H9 (cell line): Measurements from ENCODE around the gene TRERF1. TPM values are rescaled to one million over a fixed set of nuclear protein-coding genes. Genes with fewer than 3 reads are reported as not detected.
A peak's percentile ranks its signal among the peaks of the same experiment; 100 is the strongest.

ENCODE experiments used
- DNase-seq: peaks from one replicate; pipeline ENCODE4 v3.0.0-alpha.2; 2017
- H2AFZ ChIP-seq: one replicate; pipeline ENCODE4 v1.6.1; 2013; ENCODE audit warnings: mild to moderate bottlenecking, low read length, control low read depth, moderate library complexity
- H2AK5ac ChIP-seq: 2 replicates; pipeline ENCODE4 v1.6.1; 2013; ENCODE audit warnings: low read length, control low read depth, mixed read lengths; ENCODE audit not compliant: insufficient read length
- H2BK120ac ChIP-seq: one replicate; pipeline ENCODE4 v1.6.1; 2013; ENCODE audit warnings: low read depth, mild to moderate bottlenecking, low read length, control low read depth, inconsistent platforms; ENCODE audit not compliant: poor library complexity, severe bottlenecking
- H2BK12ac ChIP-seq: 2 replicates; pipeline ENCODE4 v1.6.1; 2013; ENCODE audit warnings: low read length, control low read depth, mixed read lengths, low read depth; ENCODE audit not compliant: insufficient read length
- H2BK15ac ChIP-seq: 2 replicates; pipeline ENCODE4 v1.6.1; 2013; ENCODE audit warnings: low read depth, low read length, control low read depth
- H2BK20ac ChIP-seq: one replicate; pipeline ENCODE4 v1.6.1; 2013; ENCODE audit warnings: low read depth, mild to moderate bottlenecking, low read length, control low read depth, inconsistent platforms; ENCODE audit not compliant: poor library complexity, severe bottlenecking
- H2BK5ac ChIP-seq: 2 replicates; pipeline ENCODE4 v1.6.1; 2013; ENCODE audit warnings: low read length, control low read depth, mixed read lengths; ENCODE audit not compliant: insufficient read length
- H3K14ac ChIP-seq: 2 replicates; pipeline ENCODE4 v1.6.1; 2013; ENCODE audit warnings: low read length, control low read depth; ENCODE audit not compliant: insufficient read depth
- H3K18ac ChIP-seq: 2 replicates; pipeline ENCODE4 v1.6.1; 2013; ENCODE audit warnings: low read depth, mild to moderate bottlenecking, mixed read lengths, low read length, control low read depth; ENCODE audit not compliant: insufficient read length
- H3K23ac ChIP-seq: 2 replicates; pipeline ENCODE4 v1.6.1; 2013; ENCODE audit warnings: low read length, control low read depth, mixed read lengths, low read depth; ENCODE audit not compliant: insufficient read length
- H3K23me2 ChIP-seq: 2 replicates; pipeline ENCODE4 v1.6.1; 2013; ENCODE audit warnings: low read depth, mild to moderate bottlenecking, mixed read lengths, low read length, control low read depth; ENCODE audit not compliant: insufficient read length, poor library complexity, severe bottlenecking
- H3K27ac ChIP-seq: 2 replicates; pipeline ENCODE4 v1.5.1; 2013; ENCODE audit warnings: low read length, control low read depth, mixed read lengths, low read depth; ENCODE audit not compliant: insufficient read length
- H3K27me3 ChIP-seq: 2 replicates; pipeline ENCODE4 v1.6.1; 2013; ENCODE audit warnings: low read length, control low read depth, inconsistent platforms; ENCODE audit not compliant: insufficient read depth
- H3K4ac ChIP-seq: 2 replicates; pipeline ENCODE4 v1.6.1; 2013; ENCODE audit warnings: low read depth, mild to moderate bottlenecking, control low read depth, inconsistent platforms, low read length, moderate library complexity
- H3K4me1 ChIP-seq: 2 replicates; pipeline ENCODE4 v1.6.1; 2013; ENCODE audit warnings: low read length, control low read depth, inconsistent platforms; ENCODE audit not compliant: insufficient read depth
- H3K4me2 ChIP-seq: 2 replicates; pipeline ENCODE4 v1.6.1; 2013; ENCODE audit warnings: low read length, control low read depth, mixed read lengths; ENCODE audit not compliant: insufficient read length, insufficient read depth
- H3K56ac ChIP-seq: 2 replicates; pipeline ENCODE4 v1.6.1; 2013; ENCODE audit warnings: low read depth, mild to moderate bottlenecking, mixed read lengths, low read length, control low read depth; ENCODE audit not compliant: insufficient read length
- H3K79me1 ChIP-seq: 2 replicates; pipeline ENCODE4 v1.6.1; 2013; ENCODE audit warnings: low read depth, mild to moderate bottlenecking, moderate library complexity, low read length, control low read depth, inconsistent platforms; ENCODE audit not compliant: insufficient read depth, poor library complexity, severe bottlenecking
- H3K79me2 ChIP-seq: 2 replicates; pipeline ENCODE4 v1.6.1; 2013; ENCODE audit warnings: low read length, control low read depth, inconsistent platforms; ENCODE audit not compliant: insufficient read depth
- H3K9ac ChIP-seq: 2 replicates; pipeline ENCODE4 v1.6.1; 2013; ENCODE audit warnings: low read length, control low read depth, mixed read lengths; ENCODE audit not compliant: insufficient read length; ENCODE audit errors: extremely low read depth
- H3K9me3 ChIP-seq: one replicate; pipeline ENCODE4 v1.6.1; 2013; ENCODE audit warnings: low read depth, low read length, inconsistent platforms; ENCODE audit not compliant: control insufficient read depth
- H3T11ph ChIP-seq: one replicate; pipeline ENCODE4 v1.6.1; 2013; ENCODE audit warnings: mild to moderate bottlenecking, low read length, control low read depth, inconsistent platforms
- H4K20me1 ChIP-seq: one replicate; pipeline ENCODE4 v1.6.1; 2013; ENCODE audit not compliant: control insufficient read depth, insufficient read length, insufficient read depth
- H4K5ac ChIP-seq: 2 replicates; pipeline ENCODE4 v1.6.1; 2013; ENCODE audit warnings: low read depth, mild to moderate bottlenecking, mixed read lengths, low read length, control low read depth; ENCODE audit not compliant: insufficient read length
- H4K8ac ChIP-seq: replicated peaks from 2 replicates; pipeline ENCODE4 v1.6.1; 2013; ENCODE audit warnings: low read length, control low read depth, mixed read lengths, low read depth; ENCODE audit not compliant: insufficient read length
- H4K91ac ChIP-seq: 2 replicates; pipeline ENCODE4 v1.6.1; 2013; ENCODE audit warnings: low read depth, mild to moderate bottlenecking, moderate library complexity, mixed read lengths, low read length, control low read depth; ENCODE audit not compliant: insufficient read length
- H3K27ac Mint-ChIP-seq, 3 experiments: 2 replicates in 2 of 3; 3 replicates in 1 of 3; pipeline ENCODE4 v1.8.0; 2020 to 2021; ENCODE audit warnings: mixed read lengths in 3 of 3, mild to moderate bottlenecking in 1 of 3, moderate library complexity in 1 of 3
- H3K27me3 Mint-ChIP-seq: 2 replicates; pipeline ENCODE4 v1.8.0; 2021; ENCODE audit warnings: low read depth, mild to moderate bottlenecking, moderate library complexity, mixed read lengths
- H3K36me3 Mint-ChIP-seq, 3 experiments: 2 replicates in 2 of 3; 3 replicates in 1 of 3; pipeline ENCODE4 v1.8.0; 2020 to 2021; ENCODE audit warnings: low read depth in 3 of 3, mixed read lengths in 3 of 3; ENCODE audit not compliant: insufficient read depth in 1 of 3
- H3K4me1 Mint-ChIP-seq, 2 experiments: 2 replicates each; pipeline ENCODE4 v1.8.0; 2020; ENCODE audit warnings: mixed read lengths in 2 of 2
- H3K4me3 Mint-ChIP-seq, 2 experiments: 2 replicates in 1 of 2; 3 replicates in 1 of 2; pipeline ENCODE4 v1.8.0; 2020 to 2021; ENCODE audit warnings: mild to moderate bottlenecking in 2 of 2, mixed read lengths in 2 of 2, moderate library complexity in 1 of 2
- H3K9me3 Mint-ChIP-seq, 2 experiments: 2 replicates in 1 of 2; 3 replicates in 1 of 2; pipeline ENCODE4 v1.8.0; 2020; ENCODE audit warnings: mild to moderate bottlenecking in 2 of 2, mixed read lengths in 2 of 2, moderate library complexity in 1 of 2
- CTCF ChIP-seq: fragments of 200-600 bp; sonication (generic); conservative IDR thresholded peaks from 3 replicates; pipeline ENCODE4 v1.8.0; 2021; ENCODE audit warnings: antibody characterized with exemption, mild to moderate bottlenecking
- WGBS: extraction: QIAGEN DNeasy Blood & Tissue Kit; methylation state at CpG from one replicate; pipeline ENCODE4 v1.1.7; 2013; ENCODE audit warnings: missing lambda C conversion rate, low lambda C conversion rate, mixed read lengths; ENCODE audit not compliant: insufficient read length; ENCODE audit errors: extremely low coverage; 5-methylcytosine and 5-hydroxymethylcytosine counted together
- total RNA-seq: library from RNA; stranded (reverse); gene quantifications from 2 replicates; pipeline ENCODE4 v1.2.1, GENCODE V29; 2021

The TRERF1 gene
- total RNA-seq, 1 experiment from 2014 or later = 19.7 TPM

DNA sequence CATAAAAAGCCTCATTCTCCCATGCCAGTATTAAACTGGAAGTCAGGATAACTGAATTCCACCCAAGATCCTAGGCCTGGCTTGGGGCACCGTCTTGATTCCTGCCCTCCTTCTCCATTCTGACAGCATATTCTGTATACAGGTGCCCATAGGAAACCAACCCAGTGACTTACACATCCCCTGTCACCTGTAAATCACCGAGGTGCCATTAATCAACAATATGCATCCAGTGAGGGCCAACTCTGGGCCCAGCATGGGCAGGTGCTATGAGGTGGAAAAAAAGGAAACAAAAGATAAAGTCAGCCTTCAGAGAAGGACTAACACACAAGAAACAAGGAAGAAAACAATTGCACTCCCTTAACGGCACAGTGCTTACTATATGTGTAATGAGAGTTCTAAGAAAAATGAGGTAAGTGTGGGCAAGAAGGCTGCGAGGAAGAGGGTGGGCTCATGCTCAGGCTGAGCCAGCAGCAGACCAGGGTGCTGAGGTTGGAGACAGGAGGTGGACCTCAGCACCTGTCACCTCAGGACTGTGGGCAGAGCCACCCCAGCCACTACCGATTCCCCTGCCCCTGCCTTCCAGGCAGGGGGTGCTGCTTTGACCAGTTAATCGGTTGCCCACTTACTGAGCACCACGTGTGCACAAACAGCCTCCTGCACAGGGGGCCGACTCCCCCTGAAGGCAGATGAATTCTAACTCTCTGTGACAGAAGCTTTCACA lies 105.9 kb downstream of the TRERF1 start:
- H3K4ac ChIP-seq = no peak overlapping the region
- no peak overlapping the region for H3K18ac ChIP-seq
- no peak overlapping the region for H2BK20ac ChIP-seq
- H4K91ac ChIP-seq = no peak overlapping the region
- H3K56ac ChIP-seq = no peak overlapping the region
- H3K14ac ChIP-seq = no peak overlapping the region
- peaks cover 10% of the 10 kb centered on the region in 2 experiments for H3K4me1 Mint-ChIP-seq
- H3K4me2 ChIP-seq = no peak overlapping the region
- H3K23ac ChIP-seq = no peak overlapping the region
- no peak overlapping the region for H2AFZ ChIP-seq
- no peak overlapping the region for H3K9ac ChIP-seq
- no peak overlapping the region for H2AK5ac ChIP-seq
- no peaks in the 10 kb centered on the region for H4K20me1 ChIP-seq
- no peak overlapping the region for H2BK120ac ChIP-seq
- no peaks in the 10 kb centered on the region for H3K27me3 ChIP-seq
- no peak overlapping the region for H3K4me3 Mint-ChIP-seq
- H2BK5ac ChIP-seq = no peak overlapping the region
- no peaks in the 10 kb centered on the region for H3K23me2 ChIP-seq
- H3K9me3 ChIP-seq = no peaks in the 10 kb centered on the region
- no peak overlapping the region for H4K5ac ChIP-seq
- H3K9me3 Mint-ChIP-seq = no peaks in the 10 kb centered on the region
- H3K27ac Mint-ChIP-seq = peak overlapping the region in 2 of 3 experiments; percentile 22 to 23; a peak in 3 of 7 replicates
- no peaks in the 10 kb centered on the region for H3K79me1 ChIP-seq
- no peak overlapping the region for H2BK15ac ChIP-seq
- H3T11ph ChIP-seq = no peak overlapping the region
- no peak overlapping the region for H4K8ac ChIP-seq
- H3K36me3 Mint-ChIP-seq = peaks cover 0 to 3% (median 3%) of the 10 kb centered on the region in 3 experiments; a peak in 3 of 7 replicates
- no peaks in the 10 kb centered on the region for H3K79me2 ChIP-seq
- H3K4me1 ChIP-seq = no peaks in the 10 kb centered on the region
- H2BK12ac ChIP-seq = no peak overlapping the region
- no peak for DNase-seq
- H3K27me3 Mint-ChIP-seq = no peaks in the 10 kb centered on the region
- WGBS = no CpG with 5 or more reads among the region's 8 CpGs
- H3K27ac ChIP-seq = no peak overlapping the region
- TF ChIP-seq CTCF = no peak
